K562 (cell line): ENCODE data around the gene NDUFAF2. TPM values are rescaled to one million over a fixed set of nuclear protein-coding genes. Genes with fewer than 3 reads are reported as not detected.

Source experiments
- CXXC5 ChIP-seq: fragments of 250-450 bp; sonication (Bioruptor Pico); IDR thresholded peaks from 2 replicates; pipeline ENCODE4 v1.8.0; 2022; ENCODE audit warnings: inconsistent platforms, mild to moderate bottlenecking, moderate library complexity
- ELF4 ChIP-seq: fragments of 450-650 bp; formaldehyde crosslinking; IDR thresholded peaks from 2 replicates; pipeline ENCODE4 v1.4.0; 2022; ENCODE audit warnings: missing genetic modification characterization
- HDAC6 ChIP-seq: IDR thresholded peaks from 2 replicates; pipeline ENCODE4 v1.6.1; 2012; ENCODE audit warnings: low read depth, mild to moderate bottlenecking, control low read depth, inconsistent platforms, low read length, moderate library complexity
- NFXL1 ChIP-seq: fragments of 450-650 bp; formaldehyde crosslinking; IDR thresholded peaks from 2 replicates; pipeline ENCODE4 v1.4.0; 2021; ENCODE audit warnings: mild to moderate bottlenecking
- PTBP1 ChIP-seq: fragments of 200-400 bp; formaldehyde crosslinking; IDR thresholded peaks from 2 replicates; pipeline ENCODE4 v1.6.1; 2017; ENCODE audit warnings: low read depth, low read length
- SREBF2 ChIP-seq: sonication (generic); formaldehyde crosslinking; IDR thresholded peaks from 2 replicates; pipeline ENCODE4 v1.4.0; 2020; ENCODE audit warnings: mild to moderate bottlenecking, missing genetic modification reagents
- ZEB2 ChIP-seq: fragments of 450-650 bp; IDR thresholded peaks from 2 replicates; pipeline ENCODE4 v1.6.1; 2016
- ZNF639 ChIP-seq, 2 experiments: fragments of 200-800 bp in 1 of 2; sonication (Bioruptor generic) in 1 of 2; sonication (generic) in 1 of 2; formaldehyde crosslinking in 1 of 2; IDR thresholded peaks in 1 of 2; conservative IDR thresholded peaks in 1 of 2; 2 replicates each; pipeline versions ENCODE4 v1.5.0 to v1.6.1; 2016 to 2020; ENCODE audit warnings: missing compliant biosample characterization in 1 of 2, missing genetic modification characterization in 1 of 2, missing genetic modification reagents in 1 of 2
- ZSCAN29 ChIP-seq: fragments of 450-650 bp; IDR thresholded peaks from 2 replicates; pipeline ENCODE4 v1.6.1; 2017
- polyA plus RNA-seq, 8 experiments: library from polyadenylated mRNA; depleted of rRNA in 4 of 8; stranded (reverse) in 5 of 8; unstranded in 3 of 8; fragments of >200 nt; fragmentation: Nextera tagmentation in 2 of 8; fragmentation: Illumina TruSeq in 1 of 8; extraction: Ambion mirVana in 2 of 8; extraction: Trizol in 1 of 8; gene quantifications; 2 replicates each; pipeline versions ENCODE4 v1.2.1 to v1.2.3, GENCODE V29; 2011 to 2014; ENCODE audit warnings: inconsistent platforms in 1 of 8, missing spikeins in 1 of 8
- total RNA-seq, 7 experiments: library from RNA; depleted of rRNA in 6 of 7; stranded (reverse); fragments of >200 nt in 6 of 7; fragmentation: Illumina TruSeq in 2 of 7; extraction: Trizol in 2 of 7; gene quantifications; 2 replicates each; pipeline versions ENCODE4 v1.2.1 to v1.2.3, GENCODE V29; 2011 to 2021; ENCODE audit warnings: low replicate concordance in 1 of 7
- TF ChIP-seq, protein P1 (sequence below): fragments of 450-650 bp; conservative IDR thresholded peaks from 2 replicates; pipeline ENCODE4 v1.6.1; 2016; ENCODE audit warnings: missing genetic modification characterization, low read depth, mild to moderate bottlenecking, control low read depth, missing compliant biosample characterization
- TF ChIP-seq, protein P2 (sequence below): sonication (generic); formaldehyde crosslinking; IDR thresholded peaks from 2 replicates; pipeline ENCODE4 v1.8.0; 2022; ENCODE audit warnings: mild to moderate bottlenecking, missing genetic modification reagents
- TF ChIP-seq, protein P3 (sequence below): sonication (generic); formaldehyde crosslinking; IDR thresholded peaks from 2 replicates; pipeline ENCODE4 v1.8.0; 2022; ENCODE audit warnings: mild to moderate bottlenecking, missing genetic modification reagents

NDUFAF2 gene
- total and polyA plus RNA-seq, 9 of the 15 experiments (the other 6 are each of a cell fraction or from before 2014, with no cell fraction given): 56.0 to 155 (median 95.9) TPM

- TF ChIP-seq PTBP1 (no peak), ZNF639 (CRISPR knock-in tag; conservative IDR thresholded peaks at IDR 0.05 in 1 of 2, IDR thresholded peaks at IDR 0.05 in 1 of 2) (0 out of 4 replicates have a peak, but pooled peaks of 1 of the 2 experiments have one; percentile 66), HDAC6 (no peak), ZEB2 (peak; percentile 97), ZSCAN29 (no peak), CXXC5 (CRISPR knock-in tag) (peak; percentile 72), NFXL1 (no peak), ELF4 (CRISPR knock-in tag) (peak; percentile 83; the same call in 1 of the 2 replicates), SREBF2 (CRISPR knock-in tag) (no peak)
- TF ChIP-seq, protein P1, sequence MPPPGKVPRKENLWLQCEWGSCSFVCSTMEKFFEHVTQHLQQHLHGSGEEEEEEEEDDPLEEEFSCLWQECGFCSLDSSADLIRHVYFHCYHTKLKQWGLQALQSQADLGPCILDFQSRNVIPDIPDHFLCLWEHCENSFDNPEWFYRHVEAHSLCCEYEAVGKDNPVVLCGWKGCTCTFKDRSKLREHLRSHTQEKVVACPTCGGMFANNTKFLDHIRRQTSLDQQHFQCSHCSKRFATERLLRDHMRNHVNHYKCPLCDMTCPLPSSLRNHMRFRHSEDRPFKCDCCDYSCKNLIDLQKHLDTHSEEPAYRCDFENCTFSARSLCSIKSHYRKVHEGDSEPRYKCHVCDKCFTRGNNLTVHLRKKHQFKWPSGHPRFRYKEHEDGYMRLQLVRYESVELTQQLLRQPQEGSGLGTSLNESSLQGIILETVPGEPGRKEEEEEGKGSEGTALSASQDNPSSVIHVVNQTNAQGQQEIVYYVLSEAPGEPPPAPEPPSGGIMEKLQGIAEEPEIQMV (tag): no peak
- TF ChIP-seq, protein P2, sequence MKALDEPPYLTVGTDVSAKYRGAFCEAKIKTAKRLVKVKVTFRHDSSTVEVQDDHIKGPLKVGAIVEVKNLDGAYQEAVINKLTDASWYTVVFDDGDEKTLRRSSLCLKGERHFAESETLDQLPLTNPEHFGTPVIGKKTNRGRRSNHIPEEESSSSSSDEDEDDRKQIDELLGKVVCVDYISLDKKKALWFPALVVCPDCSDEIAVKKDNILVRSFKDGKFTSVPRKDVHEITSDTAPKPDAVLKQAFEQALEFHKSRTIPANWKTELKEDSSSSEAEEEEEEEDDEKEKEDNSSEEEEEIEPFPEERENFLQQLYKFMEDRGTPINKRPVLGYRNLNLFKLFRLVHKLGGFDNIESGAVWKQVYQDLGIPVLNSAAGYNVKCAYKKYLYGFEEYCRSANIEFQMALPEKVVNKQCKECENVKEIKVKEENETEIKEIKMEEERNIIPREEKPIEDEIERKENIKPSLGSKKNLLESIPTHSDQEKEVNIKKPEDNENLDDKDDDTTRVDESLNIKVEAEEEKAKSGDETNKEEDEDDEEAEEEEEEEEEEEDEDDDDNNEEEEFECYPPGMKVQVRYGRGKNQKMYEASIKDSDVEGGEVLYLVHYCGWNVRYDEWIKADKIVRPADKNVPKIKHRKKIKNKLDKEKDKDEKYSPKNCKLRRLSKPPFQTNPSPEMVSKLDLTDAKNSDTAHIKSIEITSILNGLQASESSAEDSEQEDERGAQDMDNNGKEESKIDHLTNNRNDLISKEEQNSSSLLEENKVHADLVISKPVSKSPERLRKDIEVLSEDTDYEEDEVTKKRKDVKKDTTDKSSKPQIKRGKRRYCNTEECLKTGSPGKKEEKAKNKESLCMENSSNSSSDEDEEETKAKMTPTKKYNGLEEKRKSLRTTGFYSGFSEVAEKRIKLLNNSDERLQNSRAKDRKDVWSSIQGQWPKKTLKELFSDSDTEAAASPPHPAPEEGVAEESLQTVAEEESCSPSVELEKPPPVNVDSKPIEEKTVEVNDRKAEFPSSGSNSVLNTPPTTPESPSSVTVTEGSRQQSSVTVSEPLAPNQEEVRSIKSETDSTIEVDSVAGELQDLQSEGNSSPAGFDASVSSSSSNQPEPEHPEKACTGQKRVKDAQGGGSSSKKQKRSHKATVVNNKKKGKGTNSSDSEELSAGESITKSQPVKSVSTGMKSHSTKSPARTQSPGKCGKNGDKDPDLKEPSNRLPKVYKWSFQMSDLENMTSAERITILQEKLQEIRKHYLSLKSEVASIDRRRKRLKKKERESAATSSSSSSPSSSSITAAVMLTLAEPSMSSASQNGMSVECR (CRISPR knock-in tag): no peak
- TF ChIP-seq, protein P3, sequence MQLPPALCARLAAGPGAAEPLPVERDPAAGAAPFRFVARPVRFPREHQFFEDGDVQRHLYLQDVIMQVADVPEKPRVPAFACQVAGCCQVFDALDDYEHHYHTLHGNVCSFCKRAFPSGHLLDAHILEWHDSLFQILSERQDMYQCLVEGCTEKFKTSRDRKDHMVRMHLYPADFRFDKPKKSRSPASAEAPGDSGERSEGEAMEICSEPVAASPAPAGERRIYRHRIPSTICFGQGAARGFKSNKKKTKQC (CRISPR knock-in tag): no peak
Measured at GRCh38 chr5:60978968-60979367, 34.0 kb downstream of the NDUFAF2 start (continued).
